HG03196 (cell line): ENCODE results near the gene LIPC.

Experiments used
- ATAC-seq: cut with Tn5 transposase; IDR thresholded peaks from one replicate; pipeline ENCODE4 v1.9.1; 2021; ENCODE audit not compliant: unreplicated experiment

LIPC gene

DNA sequence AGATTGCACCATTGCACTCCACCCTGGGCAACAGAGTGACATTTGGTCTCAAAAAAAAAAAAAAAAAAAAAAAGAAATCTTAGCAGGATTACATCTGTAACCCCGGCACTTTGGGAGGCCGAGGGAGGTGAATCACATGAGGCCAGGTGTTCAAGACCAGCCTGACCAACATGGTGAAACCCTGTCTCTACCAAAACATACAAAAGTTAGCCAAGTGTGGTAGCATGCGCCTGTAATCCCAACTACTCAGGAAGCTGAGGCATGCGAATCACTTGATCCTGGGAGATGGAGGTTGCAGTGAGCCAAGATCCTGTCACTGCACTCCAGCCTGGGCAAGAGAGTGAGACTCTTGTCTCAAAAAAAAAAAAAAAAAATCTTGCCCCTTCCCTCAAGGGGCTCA is 40.4 kb downstream of the LIPC start:
- no peak for ATAC-seq

- ATAC-seq = no peak
Measured at GRCh38 chr15:58472821-58473581, 41.2 kb downstream of the LIPC start.

GRCh38 chr15:58473724-58474123 is 41.9 kb downstream of the LIPC start:
- no peak for ATAC-seq

DNA sequence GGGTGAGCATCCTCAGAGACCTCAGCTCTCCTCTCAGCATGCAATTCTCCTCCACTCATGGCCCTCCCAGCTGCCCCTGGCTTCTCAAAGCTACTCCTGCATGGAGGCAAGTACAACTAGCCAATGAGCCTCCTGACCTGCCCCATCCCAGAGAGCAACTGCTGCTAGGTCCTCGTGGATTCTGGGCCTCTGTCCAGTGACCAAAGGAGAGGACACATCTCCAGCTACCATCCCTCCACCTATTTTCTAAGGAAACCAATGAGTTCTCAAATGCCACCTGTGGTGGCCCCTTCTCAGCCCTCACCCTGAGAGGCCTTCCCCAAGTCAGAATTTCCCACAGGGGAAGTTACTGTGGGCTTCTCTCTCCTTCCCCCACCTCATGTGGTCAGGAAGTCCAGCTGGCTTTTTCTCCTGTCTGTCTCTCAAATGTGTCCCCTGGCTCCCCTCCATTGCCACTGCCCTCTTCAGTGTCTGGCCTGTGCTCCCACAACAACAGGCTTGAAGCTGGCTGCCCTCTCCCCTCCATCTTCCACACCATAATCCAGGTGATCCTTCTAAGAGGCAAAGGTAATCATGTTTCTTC is 43.0 kb downstream of the LIPC start:
- ATAC-seq = no peak

DNA sequence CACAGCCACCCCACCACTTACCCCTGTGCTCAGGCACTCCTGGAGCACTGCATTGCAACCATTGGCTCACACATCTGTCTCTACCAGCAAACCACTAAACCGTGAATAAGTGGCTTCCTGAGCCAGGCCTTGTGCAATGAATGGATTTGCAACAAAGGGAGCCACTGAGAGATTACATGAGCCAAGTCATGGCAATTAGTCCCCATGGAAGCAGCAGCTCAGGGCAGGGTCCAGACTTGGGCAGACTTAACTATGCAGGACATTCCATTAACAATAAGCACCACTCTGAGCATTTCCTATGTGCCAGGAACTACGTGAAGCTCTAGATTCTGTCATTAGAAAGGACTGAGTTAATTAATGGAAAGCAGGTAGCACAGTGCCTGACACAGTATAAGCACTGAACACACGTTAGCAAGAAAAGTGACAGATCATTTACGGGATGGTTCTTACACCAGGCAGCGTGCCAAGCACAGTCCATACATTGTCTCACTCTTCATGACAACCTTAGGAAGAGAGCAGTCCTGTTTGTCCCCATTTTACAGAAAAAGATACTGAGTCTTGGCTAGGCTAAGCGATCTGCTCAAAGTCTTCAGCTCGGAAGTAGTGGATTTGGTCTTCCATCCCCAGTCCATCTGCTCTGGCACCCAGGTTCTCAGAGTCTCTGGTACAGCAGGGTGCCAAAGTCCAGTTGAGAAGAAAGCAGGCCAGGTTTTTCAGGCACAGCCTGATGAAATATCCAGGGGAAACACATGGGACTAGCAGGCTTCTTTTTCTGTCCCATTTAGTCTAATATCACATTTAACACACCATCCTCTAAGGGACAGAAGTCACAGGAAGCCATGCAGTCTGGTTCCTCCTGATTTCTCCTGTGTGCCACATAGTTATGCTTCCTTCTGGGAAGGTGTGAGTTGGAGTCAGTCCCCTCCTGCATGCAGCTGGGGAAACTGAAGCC is 44.1 kb downstream of the LIPC start:
- no peak for ATAC-seq

DNA sequence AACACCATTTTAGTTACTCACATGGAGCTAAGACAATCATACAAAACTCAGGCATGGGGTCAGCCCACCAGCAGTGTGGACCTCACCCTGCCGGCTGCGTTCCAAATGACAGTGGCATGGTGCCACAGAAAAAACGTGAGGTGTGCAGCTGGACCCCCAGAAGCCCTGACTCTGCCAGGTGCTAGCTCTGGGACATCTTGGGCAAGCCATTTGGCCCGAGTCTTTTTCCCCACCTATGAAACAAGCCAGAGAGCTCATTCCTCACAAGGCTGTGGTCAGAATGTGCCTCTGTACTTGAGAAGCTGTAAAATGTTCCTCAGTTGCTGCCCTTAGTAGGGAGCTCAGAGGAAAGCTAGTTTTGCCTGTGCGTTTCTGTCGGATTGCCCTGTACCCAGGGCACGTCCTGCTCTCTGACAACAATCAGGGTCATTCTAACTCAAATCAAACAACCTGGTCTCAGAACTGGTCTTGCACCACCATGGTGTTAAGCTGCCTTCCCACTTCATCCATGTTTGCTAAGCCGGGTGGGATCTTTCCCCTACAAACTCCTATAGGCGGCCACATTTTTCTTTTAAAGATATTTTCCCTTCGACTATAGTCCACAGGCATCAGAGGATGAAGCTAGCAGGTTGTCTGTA is 44.9 kb downstream of the LIPC start:
- ATAC-seq = no peak

DNA sequence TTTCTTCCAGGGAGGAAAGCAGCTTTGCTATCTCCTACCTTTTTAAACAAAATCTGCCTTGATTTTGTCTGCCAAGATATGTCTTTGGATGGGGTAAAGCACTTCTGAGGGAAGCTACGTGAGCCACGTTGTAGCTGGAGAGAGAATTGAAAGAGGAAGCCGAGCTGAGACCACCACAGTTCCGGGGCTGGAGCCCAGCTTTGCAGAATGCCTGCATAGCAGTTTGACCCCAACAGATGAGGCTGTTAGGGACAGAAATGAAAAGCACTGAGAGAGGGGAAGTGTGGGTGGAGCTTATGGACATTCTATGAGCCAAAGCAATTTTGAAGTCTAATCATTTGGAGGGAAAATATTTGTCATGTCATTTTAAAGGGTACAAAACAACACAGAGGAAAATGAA is 45.4 kb downstream of the LIPC start:
- no peak for ATAC-seq

- ATAC-seq = no peak
Measured at GRCh38 chr15:58478035-58478434, 46.2 kb downstream of the LIPC start.

GRCh38 chr15:58478579-58478978 is 46.8 kb downstream of the LIPC start:
- no peak for ATAC-seq

DNA sequence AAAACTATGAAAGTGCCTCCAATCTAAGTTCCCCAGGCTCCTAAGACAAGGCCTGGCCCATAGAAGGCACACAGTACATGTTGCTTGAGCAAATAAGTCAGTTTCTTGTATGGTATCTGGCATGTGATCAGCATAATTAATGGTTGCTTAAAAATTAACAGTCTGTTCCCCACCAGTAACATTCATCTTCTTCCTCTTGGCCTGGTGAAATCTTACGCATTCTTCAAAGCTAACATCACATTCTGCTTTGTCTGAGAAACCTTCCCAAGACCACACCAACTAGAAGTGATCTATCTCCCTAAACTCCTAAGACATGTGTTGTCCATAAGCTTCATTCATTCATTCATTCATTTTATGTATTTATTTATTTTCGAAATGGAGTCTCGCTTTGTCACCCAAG is 48.1 kb downstream of the LIPC start:
- no peak for ATAC-seq

DNA sequence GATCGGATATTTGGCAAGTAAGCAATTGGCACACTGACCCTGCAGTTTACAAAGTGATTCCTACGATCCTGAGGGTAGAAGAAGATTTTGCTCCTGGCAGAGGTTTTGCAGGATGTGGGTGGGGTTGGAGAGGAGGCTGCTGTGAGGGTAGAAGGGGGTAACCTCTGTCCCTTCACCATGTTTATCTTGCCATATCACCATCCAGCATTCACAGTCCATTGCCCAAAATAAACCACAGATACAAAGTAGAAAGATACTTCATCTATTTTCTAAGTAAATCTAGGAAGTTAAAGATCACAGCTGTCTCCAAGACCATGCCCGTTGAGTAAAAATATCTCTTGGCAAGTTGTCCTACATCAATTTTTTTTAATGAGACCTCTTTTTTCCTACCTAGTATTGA is 51.6 kb downstream of the LIPC start:
- no peak for ATAC-seq

DNA sequence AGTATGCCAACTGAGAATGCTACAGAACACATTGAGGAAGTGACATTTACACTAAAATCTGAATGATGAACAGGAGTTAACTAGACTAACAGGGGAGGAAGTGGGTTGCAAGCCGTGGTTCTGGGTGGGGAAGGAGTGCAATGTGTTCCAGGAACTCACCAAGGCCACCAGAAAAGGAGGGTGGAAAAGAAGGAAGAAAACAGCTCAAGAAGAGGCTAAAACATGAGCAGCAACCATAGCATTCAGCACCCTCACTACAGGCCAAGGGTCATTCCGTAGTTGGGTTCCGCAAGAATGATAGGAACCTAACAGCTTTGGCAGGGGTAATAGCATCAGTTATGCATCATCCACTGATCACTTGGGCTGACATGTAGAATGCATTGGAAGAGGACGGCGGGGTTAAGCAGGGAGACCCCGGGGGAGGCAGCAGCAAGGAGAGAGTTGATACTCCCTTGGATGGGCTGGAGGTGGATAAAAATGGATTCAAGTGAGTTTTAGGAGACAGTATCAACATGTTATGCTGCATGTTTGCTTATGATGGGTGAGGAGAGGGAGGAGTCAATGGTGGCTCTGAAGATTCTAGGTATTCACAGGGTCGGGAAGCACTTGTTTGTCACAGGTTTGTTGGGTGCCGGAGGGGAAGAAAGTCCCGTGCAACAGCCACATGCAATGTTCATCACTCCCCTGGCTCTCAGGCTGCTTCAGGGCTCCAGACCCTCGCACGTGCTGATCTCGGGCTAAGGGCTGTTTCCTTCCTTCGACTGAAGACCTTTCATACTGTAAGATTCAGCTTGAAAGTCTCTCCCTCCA is 53.2 kb downstream of the LIPC start:
- ATAC-seq = no peak

- ATAC-seq = no peak
Measured at GRCh38 chr15:58486062-58486461, 54.3 kb downstream of the LIPC start.

- ATAC-seq = no peak
Measured at GRCh38 chr15:58486564-58486963, 54.8 kb downstream of the LIPC start.

GRCh38 chr15:58487041-58487723 is 55.4 kb downstream of the LIPC start:
- no peak for ATAC-seq

GRCh38 chr15:58487724-58488120 is 55.9 kb downstream of the LIPC start:
- no peak for ATAC-seq

GRCh38 chr15:58489289-58490085 is 57.7 kb downstream of the LIPC start:
- ATAC-seq = no peak

GRCh38 chr15:58490086-58490887 is 58.5 kb downstream of the LIPC start:
- no peak for ATAC-seq
